C4-2B (cell line): ENCODE measurements around the gene MEA1.

ENCODE experiments used
- CTCF ChIP-seq: fragments of 450-650 bp; conservative IDR thresholded peaks from 2 replicates; pipeline ENCODE4 v1.5.1; 2017; ENCODE audit warnings: mild to moderate bottlenecking
- ZFX ChIP-seq: fragments of 450-650 bp; IDR thresholded peaks from 2 replicates; pipeline ENCODE4 v1.6.1; 2017

GRCh38 chr6:42987533-42988451, 26.0 kb downstream of the MEA1 start:
- TF ChIP-seq CTCF (no peak), ZFX (no peak)
